ENCODE data around the gene GAS7.

The GAS7 gene

DNA sequence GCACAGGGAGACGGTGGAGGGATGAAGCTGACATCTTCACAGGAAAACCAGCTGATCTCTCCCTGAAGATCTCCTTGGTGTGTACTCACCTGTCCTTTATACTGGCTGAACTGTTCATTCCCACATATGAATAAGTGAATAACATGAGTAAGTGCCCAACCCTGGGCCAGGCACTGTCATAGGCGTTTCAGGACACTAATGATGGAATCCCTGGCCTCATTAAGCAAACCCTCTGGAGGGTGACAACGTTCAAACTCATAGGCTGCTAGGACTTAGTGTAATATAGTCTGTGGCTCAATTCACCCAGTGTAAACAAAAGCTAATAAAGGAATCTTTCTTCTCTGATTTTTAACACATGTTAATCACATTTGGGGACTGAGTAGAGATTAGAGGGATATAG is 24.5 kb downstream of the GAS7 start:
- H2BK120ac ChIP-seq (ENCODE audit: low read depth, low read length) = no peak overlapping the region
- no peak overlapping the region for H4K8ac ChIP-seq (ENCODE audit: low read depth, low read length)
- no peak overlapping the region for H3K27ac ChIP-seq (ENCODE audit: low read depth, low read length)
- no peak overlapping the region for H3K4me2 ChIP-seq (ENCODE audit: low read length)
- peaks cover 35% of the 10 kb centered on the region for H3K4me1 ChIP-seq (ENCODE audit: control insufficient read depth, low read depth, low read length)
- H3K36me3 ChIP-seq (ENCODE audit: control insufficient read depth, insufficient read depth, low read length) = no peaks in the 10 kb centered on the region
- H3K79me2 ChIP-seq (ENCODE audit: control insufficient read depth, insufficient read depth, low read length) = peaks cover 5% of the 10 kb centered on the region
- no peak overlapping the region for H3K4me3 ChIP-seq (ENCODE audit: low read length)
- no peak for DNase-seq
- peaks cover 6% of the 10 kb centered on the region for H3K79me1 ChIP-seq (ENCODE audit: low read length)
- H3K4ac ChIP-seq (ENCODE audit: low read depth, low read length) = no peak overlapping the region
- no peak overlapping the region for H3K9ac ChIP-seq (ENCODE audit: low read length)
- H2AK5ac ChIP-seq (ENCODE audit: low read length) = peak overlapping the region; percentile 16
- H3K18ac ChIP-seq (ENCODE audit: low read length) = no peak overlapping the region
- no peak overlapping the region for H3K23ac ChIP-seq (ENCODE audit: low read length)
- H2BK15ac ChIP-seq (replicated peaks; ENCODE audit: low read depth) = no peak overlapping the region
- no CpG with 5 or more reads among the region's 3 CpGs for WGBS (ENCODE audit: extremely low coverage, insufficient coverage, low lambda C conversion rate)
- H3K56ac ChIP-seq (ENCODE audit: low read length) = no peak overlapping the region
- no peaks in the 10 kb centered on the region for H3K27me3 ChIP-seq (ENCODE audit: insufficient read depth, low read length, poor library complexity)
- H2BK5ac ChIP-seq (ENCODE audit: low read length) = no peak overlapping the region
- H4K5ac ChIP-seq (ENCODE audit: low read length) = no peak overlapping the region

- Histone ChIP-seq H3K4ac (ENCODE audit: low read depth, low read length) (no peak overlapping the region), H3K56ac (ENCODE audit: low read length) (no peak overlapping the region), H3K9ac (ENCODE audit: low read length) (no peak overlapping the region), H3K4me1 (ENCODE audit: control insufficient read depth, low read depth, low read length) (peaks cover 28% of the 10 kb centered on the region), H4K5ac (ENCODE audit: low read length) (no peak overlapping the region), H3K4me3 (ENCODE audit: low read length) (no peak overlapping the region), H3K27ac (ENCODE audit: low read depth, low read length) (no peak overlapping the region), H3K79me1 (ENCODE audit: low read length) (peaks cover 6% of the 10 kb centered on the region), H2BK5ac (ENCODE audit: low read length) (no peak overlapping the region), H2AK5ac (ENCODE audit: low read length) (no peak overlapping the region), H3K79me2 (ENCODE audit: control insufficient read depth, insufficient read depth, low read length) (peaks cover 5% of the 10 kb centered on the region), H4K8ac (ENCODE audit: low read depth, low read length) (no peak overlapping the region), H3K27me3 (ENCODE audit: insufficient read depth, low read length, poor library complexity) (no peaks in the 10 kb centered on the region), H2BK120ac (ENCODE audit: low read depth, low read length) (no peak overlapping the region), H3K23ac (ENCODE audit: low read length) (no peak overlapping the region), H2BK15ac (replicated peaks; ENCODE audit: low read depth) (no peak overlapping the region), H3K36me3 (ENCODE audit: control insufficient read depth, insufficient read depth, low read length) (no peaks in the 10 kb centered on the region), H3K18ac (ENCODE audit: low read length) (no peak overlapping the region), H3K4me2 (ENCODE audit: low read length) (no peak overlapping the region)
- WGBS (ENCODE audit: extremely low coverage, insufficient coverage, low lambda C conversion rate) = no CpG with 5 or more reads among the region's 6 CpGs
- DNase-seq = no peak
Observed at GRCh38 chr17:10172778-10173177, 25.6 kb downstream of the GAS7 start.

GRCh38 chr17:10172241-10172741 is 26.1 kb downstream of the GAS7 start:
- H3K4ac ChIP-seq (ENCODE audit: low read depth, low read length) = peak overlapping the region; percentile 1
- H4K8ac ChIP-seq (ENCODE audit: low read depth, low read length) = no peak overlapping the region
- peaks cover 6% of the 10 kb centered on the region for H3K79me1 ChIP-seq (ENCODE audit: low read length)
- no peak overlapping the region for H3K4me3 ChIP-seq (ENCODE audit: low read length)
- peaks cover 25% of the 10 kb centered on the region for H3K4me1 ChIP-seq (ENCODE audit: control insufficient read depth, low read depth, low read length)
- H2BK120ac ChIP-seq (ENCODE audit: low read depth, low read length) = no peak overlapping the region
- H3K23ac ChIP-seq (ENCODE audit: low read length) = no peak overlapping the region
- H3K36me3 ChIP-seq (ENCODE audit: control insufficient read depth, insufficient read depth, low read length) = no peaks in the 10 kb centered on the region
- H3K27me3 ChIP-seq (ENCODE audit: insufficient read depth, low read length, poor library complexity) = no peaks in the 10 kb centered on the region
- peaks cover 5% of the 10 kb centered on the region for H3K79me2 ChIP-seq (ENCODE audit: control insufficient read depth, insufficient read depth, low read length)
- H3K27ac ChIP-seq (ENCODE audit: low read depth, low read length) = no peak overlapping the region
- no peak overlapping the region for H3K9ac ChIP-seq (ENCODE audit: low read length)
- no peak overlapping the region for H3K18ac ChIP-seq (ENCODE audit: low read length)
- no peak overlapping the region for H2BK5ac ChIP-seq (ENCODE audit: low read length)
- H2AK5ac ChIP-seq (ENCODE audit: low read length) = no peak overlapping the region
- no peak overlapping the region for H3K4me2 ChIP-seq (ENCODE audit: low read length)
- no peak overlapping the region for H2BK15ac ChIP-seq (replicated peaks; ENCODE audit: low read depth)
- peak overlapping the region; percentile 6 for H3K56ac ChIP-seq (ENCODE audit: low read length)
- no peak overlapping the region for H4K5ac ChIP-seq (ENCODE audit: low read length)
- no CpG with 5 or more reads among the region's 3 CpGs for WGBS (ENCODE audit: extremely low coverage, insufficient coverage, low lambda C conversion rate)
- DNase-seq = peak; percentile 39

GRCh38 chr17:10171581-10171981 is 26.8 kb downstream of the GAS7 start:
- Histone ChIP-seq H3K79me1 (ENCODE audit: low read length) (peaks cover 6% of the 10 kb centered on the region), H2BK15ac (replicated peaks; ENCODE audit: low read depth) (no peak overlapping the region), H2BK120ac (ENCODE audit: low read depth, low read length) (no peak overlapping the region), H2BK5ac (ENCODE audit: low read length) (no peak overlapping the region), H3K9ac (ENCODE audit: low read length) (no peak overlapping the region), H3K4me2 (ENCODE audit: low read length) (no peak overlapping the region), H3K56ac (ENCODE audit: low read length) (peak overlapping the region; percentile 6), H3K27ac (ENCODE audit: low read depth, low read length) (no peak overlapping the region), H3K36me3 (ENCODE audit: control insufficient read depth, insufficient read depth, low read length) (no peaks in the 10 kb centered on the region), H3K4ac (ENCODE audit: low read depth, low read length) (no peak overlapping the region), H3K23ac (ENCODE audit: low read length) (no peak overlapping the region), H3K4me1 (ENCODE audit: control insufficient read depth, low read depth, low read length) (peaks cover 18% of the 10 kb centered on the region), H4K8ac (ENCODE audit: low read depth, low read length) (no peak overlapping the region), H3K18ac (ENCODE audit: low read length) (no peak overlapping the region), H3K79me2 (ENCODE audit: control insufficient read depth, insufficient read depth, low read length) (peaks cover 5% of the 10 kb centered on the region), H3K27me3 (ENCODE audit: insufficient read depth, low read length, poor library complexity) (no peaks in the 10 kb centered on the region), H2AK5ac (ENCODE audit: low read length) (no peak overlapping the region), H3K4me3 (ENCODE audit: low read length) (no peak overlapping the region), H4K5ac (ENCODE audit: low read length) (no peak overlapping the region)
- peak; percentile 78 for DNase-seq
- WGBS (ENCODE audit: extremely low coverage, insufficient coverage, low lambda C conversion rate) = no CpG with 5 or more reads among the region's 6 CpGs

DNA sequence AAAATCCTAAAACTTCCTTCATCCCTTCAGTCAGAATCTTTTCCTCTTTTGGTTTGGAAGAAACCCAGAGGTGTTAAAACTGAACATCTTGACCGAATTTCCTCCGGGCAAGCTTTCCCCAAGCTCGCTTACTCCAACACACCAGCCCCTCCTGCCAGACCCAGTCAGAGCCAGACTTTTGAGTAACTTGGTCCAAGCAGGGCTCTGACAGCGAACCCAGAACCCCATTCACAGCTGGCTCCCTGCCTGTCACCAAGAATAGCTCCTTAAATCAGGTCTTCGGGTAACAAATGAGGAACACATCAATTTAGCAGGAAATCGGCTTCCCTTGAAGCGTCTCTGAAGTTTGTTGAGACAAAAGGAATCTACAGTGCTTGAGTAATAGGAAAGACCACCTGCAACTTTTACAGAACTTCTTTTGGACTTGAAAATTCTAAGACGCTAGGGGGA is 27.3 kb downstream of the GAS7 start:
- Histone ChIP-seq H2BK15ac (replicated peaks; ENCODE audit: low read depth) (no peak overlapping the region), H2BK120ac (ENCODE audit: low read depth, low read length) (no peak overlapping the region), H4K8ac (ENCODE audit: low read depth, low read length) (no peak overlapping the region), H3K4me3 (ENCODE audit: low read length) (no peak overlapping the region), H3K79me2 (ENCODE audit: control insufficient read depth, insufficient read depth, low read length) (peaks cover 5% of the 10 kb centered on the region), H3K4ac (ENCODE audit: low read depth, low read length) (no peak overlapping the region), H3K27me3 (ENCODE audit: insufficient read depth, low read length, poor library complexity) (no peaks in the 10 kb centered on the region), H4K5ac (ENCODE audit: low read length) (no peak overlapping the region), H3K56ac (ENCODE audit: low read length) (peak overlapping the region; percentile 12), H3K4me1 (ENCODE audit: control insufficient read depth, low read depth, low read length) (peaks cover 15% of the 10 kb centered on the region), H3K79me1 (ENCODE audit: low read length) (peaks cover 6% of the 10 kb centered on the region), H3K4me2 (ENCODE audit: low read length) (no peak overlapping the region), H3K23ac (ENCODE audit: low read length) (no peak overlapping the region), H3K18ac (ENCODE audit: low read length) (peak overlapping the region; percentile 24), H2BK5ac (ENCODE audit: low read length) (no peak overlapping the region), H3K27ac (ENCODE audit: low read depth, low read length) (no peak overlapping the region), H2AK5ac (ENCODE audit: low read length) (peak overlapping the region; percentile 29), H3K9ac (ENCODE audit: low read length) (no peak overlapping the region), H3K36me3 (ENCODE audit: control insufficient read depth, insufficient read depth, low read length) (no peaks in the 10 kb centered on the region)
- no CpG with 5 or more reads among the region's 8 CpGs for WGBS (ENCODE audit: extremely low coverage, insufficient coverage, low lambda C conversion rate)
- DNase-seq = no peak

GRCh38 chr17:10170233-10170632 is 28.2 kb downstream of the GAS7 start:
- Histone ChIP-seq H2BK15ac (replicated peaks; ENCODE audit: low read depth) (no peak overlapping the region), H3K9ac (ENCODE audit: low read length) (no peak overlapping the region), H3K4ac (ENCODE audit: low read depth, low read length) (no peak overlapping the region), H3K79me1 (ENCODE audit: low read length) (peaks cover 6% of the 10 kb centered on the region), H4K8ac (ENCODE audit: low read depth, low read length) (no peak overlapping the region), H2BK5ac (ENCODE audit: low read length) (no peak overlapping the region), H3K4me3 (ENCODE audit: low read length) (no peak overlapping the region), H3K56ac (ENCODE audit: low read length) (no peak overlapping the region), H4K5ac (ENCODE audit: low read length) (no peak overlapping the region), H3K4me2 (ENCODE audit: low read length) (no peak overlapping the region), H3K23ac (ENCODE audit: low read length) (no peak overlapping the region), H2BK120ac (ENCODE audit: low read depth, low read length) (no peak overlapping the region), H2AK5ac (ENCODE audit: low read length) (no peak overlapping the region), H3K27ac (ENCODE audit: low read depth, low read length) (no peak overlapping the region), H3K79me2 (ENCODE audit: control insufficient read depth, insufficient read depth, low read length) (peaks cover 5% of the 10 kb centered on the region), H3K36me3 (ENCODE audit: control insufficient read depth, insufficient read depth, low read length) (no peaks in the 10 kb centered on the region), H3K27me3 (ENCODE audit: insufficient read depth, low read length, poor library complexity) (no peaks in the 10 kb centered on the region), H3K4me1 (ENCODE audit: control insufficient read depth, low read depth, low read length) (peaks cover 10% of the 10 kb centered on the region), H3K18ac (ENCODE audit: low read length) (no peak overlapping the region)
- no peak for DNase-seq
- WGBS (ENCODE audit: extremely low coverage, insufficient coverage, low lambda C conversion rate) = no CpG with 5 or more reads among the region's 3 CpGs

Data from mesendoderm (in vitro differentiated cells).